Activated T-cell treated with anti-CD3 and anti-CD28 coated beads for 48 hours (primary cell): Measurements from ENCODE around the gene AFG3L2.
"Not testable (repeated sequence)": the region's sequence is repeated elsewhere in the genome, so short reads cannot be mapped to it uniquely, and the experiment has no call there.

Source experiments
- DNase-seq: peaks from one replicate; pipeline ENCODE4 v3.0.0-alpha.2; 2020; ENCODE audit warnings: low read depth

Gene AFG3L2

GRCh38 chr18:12376754-12377555 lies at the start of gene AFG3L2:
Gene AFG3L2, minus strand, starts transcription at chr18:12377227. Its CDS starts 145 bp downstream, at chr18:12377082.
- peak; percentile 100 for DNase-seq

GRCh38 chr18:12424252-12424651 lies 47.2 kb upstream of the AFG3L2 start:
- DNase-seq: no peak

- no peak for DNase-seq
Observed at GRCh38 chr18:12423820-12424219, 46.8 kb upstream of the AFG3L2 start.

- DNase-seq: no peak
Observed at GRCh38 chr18:12423393-12423792, 46.4 kb upstream of the AFG3L2 start.

- no peak for DNase-seq
Observed at GRCh38 chr18:12422936-12423335, 45.9 kb upstream of the AFG3L2 start.

GRCh38 chr18:12421732-12422131 lies 44.7 kb upstream of the AFG3L2 start:
- no peak for DNase-seq

- no peak for DNase-seq
Observed at GRCh38 chr18:12420821-12421421, 43.9 kb upstream of the AFG3L2 start.

GRCh38 chr18:12417687-12418086 lies 40.7 kb upstream of the AFG3L2 start:
- DNase-seq: no peak

GRCh38 chr18:12416098-12416729 lies 39.2 kb upstream of the AFG3L2 start:
- DNase-seq: no peak

- DNase-seq: no peak
Observed at GRCh38 chr18:12411456-12411855, 34.4 kb upstream of the AFG3L2 start.

GRCh38 chr18:12410747-12411146 lies 33.7 kb upstream of the AFG3L2 start:
- not testable (repeated sequence) for DNase-seq

- DNase-seq: no peak
Observed at GRCh38 chr18:12410081-12410481, 33.1 kb upstream of the AFG3L2 start.

- DNase-seq: no peak
Observed at GRCh38 chr18:12409469-12409868, 32.4 kb upstream of the AFG3L2 start.

GRCh38 chr18:12408247-12408869 lies 31.3 kb upstream of the AFG3L2 start:
- DNase-seq: no peak

GRCh38 chr18:12406371-12407111 lies 29.5 kb upstream of the AFG3L2 start:
- no peak for DNase-seq

- DNase-seq: no peak
Observed at GRCh38 chr18:12405066-12405465, 28.0 kb upstream of the AFG3L2 start.

GRCh38 chr18:12403601-12404506 lies 26.8 kb upstream of the AFG3L2 start:
- DNase-seq: no peak

- no peak for DNase-seq
Observed at GRCh38 chr18:12401881-12402280, 24.9 kb upstream of the AFG3L2 start.

GRCh38 chr18:12399231-12399630 lies 22.2 kb upstream of the AFG3L2 start:
- no peak for DNase-seq

GRCh38 chr18:12398625-12399024 lies 21.6 kb upstream of the AFG3L2 start:
- no peak for DNase-seq

GRCh38 chr18:12397793-12398192 lies 20.8 kb upstream of the AFG3L2 start:
- DNase-seq: no peak
